ENCODE results near the gene LARP6. TPM values are rescaled to one million over a fixed set of nuclear protein-coding genes. Genes with fewer than 3 reads are reported as not detected.

LARP6 gene
- total RNA-seq, 2 experiments from 2014 or later = 0.31 TPM; not detected in 1

GRCh38 chr15:70851889-70852288, 2.1 kb downstream of the LARP6 start:
- H3K36me3 Mint-ChIP-seq (ENCODE audit: low read depth) = no peaks in the 10 kb centered on the region
- H3K27ac Mint-ChIP-seq = no peak overlapping the region
- CTCF ChIA-PET = no interaction called here
- TF ChIP-seq CTCF (IDR thresholded peaks at IDR 0.05) = no peak
- H3K27me3 Mint-ChIP-seq = peaks cover 76% of the 10 kb centered on the region
- no peak for DNase-seq
- POLR2A ChIA-PET = no interaction called here
- H3K4me3 Mint-ChIP-seq = peak overlapping the region; percentile 31
- H3K9me3 Mint-ChIP-seq = no peaks in the 10 kb centered on the region
- Histone ChIP-seq H3K4me3 (ENCODE audit: low read length) (no peak overlapping the region), H3K36me3 (ENCODE audit: insufficient read depth, low read length) (no peaks in the 10 kb centered on the region), H3K27ac (ENCODE audit: low read depth in 1 of 2, low read length in 2 of 2) (no peak overlapping the region), H3K9me3 (ENCODE audit: control insufficient read depth in 1 of 2, insufficient read depth in 1 of 2, low read length in 2 of 2) (peaks cover 0 to 7% of the 10 kb centered on the region in 2 experiments), H3K27me3 (ENCODE audit: control insufficient read depth in 1 of 2, insufficient read depth in 2 of 2, low read length in 2 of 2) (peaks cover 22 to 61% of the 10 kb centered on the region in 2 experiments), H3K4me1 (ENCODE audit: insufficient read depth, low read length) (peaks cover 7% of the 10 kb centered on the region)
- H3K4me1 Mint-ChIP-seq (ENCODE audit: low read depth) = peaks cover 9% of the 10 kb centered on the region
- ATAC-seq (ENCODE audit: poor library complexity) = no peak
- intact Hi-C loops (cut with DNase I, micrococcal nuclease) = no loop called here

- no peak for ATAC-seq (ENCODE audit: poor library complexity)
- Mint-ChIP-seq H3K9me3 (no peaks in the 10 kb centered on the region), H3K36me3 (ENCODE audit: low read depth) (no peaks in the 10 kb centered on the region), H3K27ac (no peak overlapping the region), H3K4me3 (no peak overlapping the region), H3K27me3 (peaks cover 34% of the 10 kb centered on the region), H3K4me1 (ENCODE audit: low read depth) (no peaks in the 10 kb centered on the region)
- Histone ChIP-seq H3K4me1 (ENCODE audit: insufficient read depth, low read length) (no peaks in the 10 kb centered on the region), H3K9me3 (ENCODE audit: control insufficient read depth in 1 of 2, insufficient read depth in 1 of 2, low read length in 2 of 2) (no peaks in the 10 kb centered on the region), H3K36me3 (ENCODE audit: insufficient read depth, low read length) (no peaks in the 10 kb centered on the region), H3K4me3 (ENCODE audit: low read length) (no peak overlapping the region), H3K27ac (ENCODE audit: low read depth in 1 of 2, low read length in 2 of 2) (no peak overlapping the region), H3K27me3 (ENCODE audit: control insufficient read depth in 1 of 2, insufficient read depth in 2 of 2, low read length in 2 of 2) (peaks cover 12 to 28% of the 10 kb centered on the region in 2 experiments)
- CTCF ChIA-PET = no interaction called here
- TF ChIP-seq CTCF (IDR thresholded peaks at IDR 0.05) = no peak
- intact Hi-C loops (cut with DNase I, micrococcal nuclease) = no loop called here
- no peak for DNase-seq
- POLR2A ChIA-PET = no interaction called here
These were observed 8.2 kb downstream of the LARP6 start for GRCh38 chr15:70845602-70846360.

GRCh38 chr15:70837476-70837875, 16.5 kb downstream of the LARP6 start:
- Histone ChIP-seq H3K4me1 (ENCODE audit: insufficient read depth, low read length) (no peaks in the 10 kb centered on the region), H3K27ac (ENCODE audit: low read depth in 1 of 2, low read length in 2 of 2) (no peak overlapping the region), H3K4me3 (ENCODE audit: low read length) (no peak overlapping the region), H3K9me3 (ENCODE audit: control insufficient read depth in 1 of 2, insufficient read depth in 1 of 2, low read length in 2 of 2) (no peaks in the 10 kb centered on the region), H3K36me3 (ENCODE audit: insufficient read depth, low read length) (no peaks in the 10 kb centered on the region), H3K27me3 (ENCODE audit: control insufficient read depth in 1 of 2, insufficient read depth in 2 of 2, low read length in 2 of 2) (no peaks in the 10 kb centered on the region)
- no peaks in the 10 kb centered on the region for H3K36me3 Mint-ChIP-seq (ENCODE audit: low read depth)
- no peak overlapping the region for H3K4me3 Mint-ChIP-seq
- ATAC-seq (ENCODE audit: poor library complexity) = no peak
- no peaks in the 10 kb centered on the region for H3K9me3 Mint-ChIP-seq
- H3K27ac Mint-ChIP-seq = no peak overlapping the region
- POLR2A ChIA-PET = no interaction called here
- no peaks in the 10 kb centered on the region for H3K27me3 Mint-ChIP-seq
- no peaks in the 10 kb centered on the region for H3K4me1 Mint-ChIP-seq (ENCODE audit: low read depth)
- no peak for TF ChIP-seq CTCF (IDR thresholded peaks at IDR 0.05)
- intact Hi-C loops (cut with DNase I, micrococcal nuclease) = no loop called here
- CTCF ChIA-PET = interaction anchor here (1.1 kb wide), 1 partner anchor 12 kb away, joined by 4 read pairs; no protein-coding TSS in a partner anchor
- no peak for DNase-seq

Measured in CD4-positive, alpha-beta T cell (primary cell).